Sigmoid colon (tissue), 4 donors: ENCODE results near the gene MECR.

ENCODE experiments used
- EP300 ChIP-seq, 4 donors: sonication (generic); formaldehyde crosslinking; IDR thresholded peaks; one replicate each; pipeline ENCODE4 v1.6.1; 2017; ENCODE audit warnings: antibody characterized with exemption in 4 of 4
- TF ChIP-seq, protein P1 (sequence below), 4 experiments: fragments of 450-650 bp in 3 of 4; fragments of 200-600 bp in 1 of 4; IDR thresholded peaks; one replicate each; pipeline ENCODE4 v1.5.1; 2016 to 2019; ENCODE audit warnings: antibody characterized with exemption in 4 of 4, mild to moderate bottlenecking in 3 of 4, moderate library complexity in 2 of 4

DNA sequence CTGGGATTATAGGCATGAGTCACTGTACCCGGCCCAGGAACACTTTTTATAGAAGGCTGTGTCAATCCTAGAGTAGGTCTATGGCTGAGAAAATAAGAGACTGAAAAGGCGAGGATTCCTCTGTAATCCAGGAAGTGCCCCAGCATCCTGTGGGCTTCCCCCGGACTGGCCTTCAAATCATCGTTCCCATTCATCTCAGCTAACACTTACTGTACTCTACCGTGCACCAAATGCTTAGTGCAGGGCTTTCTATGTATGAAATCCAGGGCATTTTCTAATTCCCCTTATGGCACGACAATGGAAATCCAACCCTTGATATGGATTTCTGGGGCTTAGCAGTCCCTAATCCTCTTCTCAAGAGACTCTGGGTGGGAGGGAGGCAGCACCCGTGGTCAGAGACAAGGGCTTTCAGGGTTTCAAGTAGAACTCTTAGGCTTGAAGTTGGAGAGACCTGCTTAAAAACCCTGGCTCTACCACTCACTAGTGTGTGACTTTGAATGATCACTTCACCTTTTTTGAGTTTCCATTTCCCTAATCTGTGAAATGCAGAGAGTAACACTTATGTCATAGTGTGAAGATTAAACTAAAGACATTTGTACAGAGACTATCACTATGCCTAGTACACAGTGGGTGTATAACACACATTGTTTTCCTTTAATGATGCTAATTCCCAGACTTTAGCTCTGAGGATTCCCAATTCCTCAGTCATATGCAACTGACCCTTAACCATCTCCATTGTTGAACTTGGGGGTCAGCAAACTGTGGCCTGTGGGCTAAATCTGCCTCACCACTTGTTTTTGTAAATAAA lies 20.3 kb downstream of the MECR start:
- TF ChIP-seq, protein P1, sequence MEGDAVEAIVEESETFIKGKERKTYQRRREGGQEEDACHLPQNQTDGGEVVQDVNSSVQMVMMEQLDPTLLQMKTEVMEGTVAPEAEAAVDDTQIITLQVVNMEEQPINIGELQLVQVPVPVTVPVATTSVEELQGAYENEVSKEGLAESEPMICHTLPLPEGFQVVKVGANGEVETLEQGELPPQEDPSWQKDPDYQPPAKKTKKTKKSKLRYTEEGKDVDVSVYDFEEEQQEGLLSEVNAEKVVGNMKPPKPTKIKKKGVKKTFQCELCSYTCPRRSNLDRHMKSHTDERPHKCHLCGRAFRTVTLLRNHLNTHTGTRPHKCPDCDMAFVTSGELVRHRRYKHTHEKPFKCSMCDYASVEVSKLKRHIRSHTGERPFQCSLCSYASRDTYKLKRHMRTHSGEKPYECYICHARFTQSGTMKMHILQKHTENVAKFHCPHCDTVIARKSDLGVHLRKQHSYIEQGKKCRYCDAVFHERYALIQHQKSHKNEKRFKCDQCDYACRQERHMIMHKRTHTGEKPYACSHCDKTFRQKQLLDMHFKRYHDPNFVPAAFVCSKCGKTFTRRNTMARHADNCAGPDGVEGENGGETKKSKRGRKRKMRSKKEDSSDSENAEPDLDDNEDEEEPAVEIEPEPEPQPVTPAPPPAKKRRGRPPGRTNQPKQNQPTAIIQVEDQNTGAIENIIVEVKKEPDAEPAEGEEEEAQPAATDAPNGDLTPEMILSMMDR (IDR thresholded peaks at IDR 0.05): no peak
- no peak for TF ChIP-seq EP300 (IDR thresholded peaks at IDR 0.05)
